Mesenchymal stem cell (in vitro differentiated cells and primary cell): ENCODE data around the gene VRK2.
"Not testable (repeated sequence)": the region's sequence is repeated elsewhere in the genome, so short reads cannot be mapped to it uniquely, and the experiment has no call there.

Source experiments
- DNase-seq: peaks from one replicate; pipeline ENCODE4 v3.0.0-alpha.2; 2013
- H2AFZ ChIP-seq: one replicate; pipeline ENCODE4 v1.6.1; 2013; ENCODE audit warnings: low read depth, mild to moderate bottlenecking, control low read depth, inconsistent platforms, low read length, moderate library complexity
- H2AK5ac ChIP-seq: 2 replicates; pipeline ENCODE4 v1.6.1; 2013; ENCODE audit warnings: low read length, moderate library complexity, mild to moderate bottlenecking, inconsistent platforms; ENCODE audit not compliant: severe bottlenecking
- H2BK120ac ChIP-seq: one replicate; pipeline ENCODE4 v1.6.1; 2013; ENCODE audit warnings: low read depth, mild to moderate bottlenecking, inconsistent platforms, low read length, moderate library complexity
- H2BK12ac ChIP-seq, 2 experiments: one replicate each; pipeline ENCODE4 v1.6.1; 2013; ENCODE audit warnings: inconsistent platforms in 2 of 2, low read length in 2 of 2, mild to moderate bottlenecking in 2 of 2, moderate library complexity in 2 of 2, control low read depth in 1 of 2
- H2BK15ac ChIP-seq: one replicate; pipeline ENCODE4 v1.6.1; 2013; ENCODE audit warnings: mild to moderate bottlenecking, low read depth, inconsistent platforms; ENCODE audit not compliant: poor library complexity, severe bottlenecking
- H2BK5ac ChIP-seq: 2 replicates; pipeline ENCODE4 v1.6.1; 2013; ENCODE audit warnings: low read depth, mild to moderate bottlenecking, low read length, control low read depth, inconsistent platforms; ENCODE audit not compliant: poor library complexity, severe bottlenecking
- H3K14ac ChIP-seq, 2 experiments: one replicate each; pipeline ENCODE4 v1.6.1; 2013; ENCODE audit warnings: inconsistent platforms in 2 of 2, low read length in 2 of 2, control low read depth in 1 of 2, mild to moderate bottlenecking in 1 of 2, moderate library complexity in 1 of 2
- H3K18ac ChIP-seq, 2 experiments: one replicate each; pipeline ENCODE4 v1.6.1; 2013; ENCODE audit warnings: inconsistent platforms in 2 of 2, low read length in 2 of 2, control low read depth in 1 of 2, low read depth in 1 of 2, mild to moderate bottlenecking in 1 of 2
- H3K23ac ChIP-seq, 2 experiments: one replicate each; pipeline ENCODE4 v1.6.1; 2013; ENCODE audit warnings: inconsistent platforms in 2 of 2, low read length in 2 of 2, mild to moderate bottlenecking in 2 of 2, moderate library complexity in 2 of 2, control low read depth in 1 of 2
- H3K27ac ChIP-seq: 2 replicates; pipeline ENCODE4 v1.5.1; 2013; ENCODE audit warnings: mild to moderate bottlenecking, moderate library complexity, low read length, control low read depth, inconsistent platforms; ENCODE audit not compliant: poor library complexity, severe bottlenecking
- H3K27me3 ChIP-seq, 2 experiments: 2 replicates each; pipeline versions ENCODE4 v1.6.1 to v1.7.0; 2013; ENCODE audit warnings: low read length in 2 of 2, mild to moderate bottlenecking in 2 of 2, moderate library complexity in 2 of 2, control low read depth in 1 of 2, inconsistent platforms in 1 of 2; ENCODE audit not compliant: control insufficient read depth in 1 of 2, insufficient read depth in 1 of 2
- H3K36me3 ChIP-seq, 2 experiments: 2 replicates each; pipeline versions ENCODE4 v1.6.1 to v1.7.0; 2013; ENCODE audit warnings: low read length in 2 of 2, control low read depth in 1 of 2, inconsistent platforms in 1 of 2, low read depth in 1 of 2, mild to moderate bottlenecking in 1 of 2; ENCODE audit not compliant: insufficient read depth in 2 of 2, control insufficient read depth in 1 of 2
- H3K4ac ChIP-seq, 2 experiments: one replicate each; pipeline ENCODE4 v1.6.1; 2013; ENCODE audit warnings: inconsistent platforms in 2 of 2, low read length in 2 of 2, mild to moderate bottlenecking in 2 of 2, moderate library complexity in 2 of 2, control low read depth in 1 of 2, low read depth in 1 of 2
- H3K4me1 ChIP-seq: 2 replicates; pipeline ENCODE4 v1.6.1; 2013; ENCODE audit warnings: low read depth, low read length, control low read depth; ENCODE audit not compliant: control insufficient read depth, insufficient read depth
- H3K4me2 ChIP-seq: 2 replicates; pipeline ENCODE4 v1.6.1; 2013; ENCODE audit warnings: low read length, mild to moderate bottlenecking, inconsistent platforms; ENCODE audit not compliant: poor library complexity, severe bottlenecking
- H3K4me3 ChIP-seq, 2 experiments: 2 replicates each; pipeline versions ENCODE4 v1.5.1 to v1.7.0; 2013; ENCODE audit warnings: low read length in 2 of 2, mild to moderate bottlenecking in 2 of 2, control low read depth in 1 of 2, low read depth in 1 of 2; ENCODE audit not compliant: insufficient read depth in 1 of 2
- H3K79me1 ChIP-seq: replicated peaks from 2 replicates; pipeline ENCODE4 v1.6.1; 2013; ENCODE audit warnings: mild to moderate bottlenecking, control low read depth, low read length, inconsistent platforms; ENCODE audit not compliant: poor library complexity, severe bottlenecking
- H3K9ac ChIP-seq: 2 replicates; pipeline ENCODE4 v1.7.0; 2013; ENCODE audit warnings: mild to moderate bottlenecking, low read length, moderate library complexity
- H3K9me3 ChIP-seq: 2 replicates; pipeline ENCODE4 v1.7.0; 2013; ENCODE audit warnings: mild to moderate bottlenecking, low read length; ENCODE audit not compliant: control insufficient read depth
- H4K8ac ChIP-seq: one replicate; pipeline ENCODE4 v1.6.1; 2013; ENCODE audit warnings: inconsistent platforms, mild to moderate bottlenecking, low read length, moderate library complexity
- H4K91ac ChIP-seq: one replicate; pipeline ENCODE4 v1.6.1; 2013; ENCODE audit warnings: mild to moderate bottlenecking, low read length, inconsistent platforms
- WGBS: methylation state at CpG from one replicate; pipeline ENCODE4 v1.1.7; 2013; ENCODE audit warnings: mixed read lengths; 5-methylcytosine and 5-hydroxymethylcytosine counted together

Gene VRK2

DNA sequence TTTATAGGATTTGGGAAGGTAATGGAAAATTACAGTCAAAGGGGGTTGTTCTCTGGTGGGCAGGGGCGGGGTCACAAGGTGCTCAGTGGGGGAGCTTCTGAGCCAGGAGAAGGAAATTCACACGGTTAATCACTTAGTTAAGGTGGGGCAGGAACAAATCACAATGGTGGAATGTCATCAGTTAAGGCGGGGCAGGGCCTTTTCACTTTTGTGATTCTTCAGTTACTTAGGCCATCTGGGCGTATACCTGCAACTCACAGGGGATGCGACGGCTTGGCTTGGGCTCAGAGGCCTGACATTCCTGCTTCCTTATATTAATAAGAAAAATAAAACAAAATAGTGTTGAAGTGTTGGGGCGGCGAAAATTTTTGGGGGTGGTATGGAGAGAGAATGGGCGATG is 67.0 kb downstream of the VRK2 start:
- H3K18ac ChIP-seq, H3K4me2 ChIP-seq, H3K4me1 ChIP-seq, H3K9ac ChIP-seq, H3K27ac ChIP-seq, H2AFZ ChIP-seq, H3K36me3 ChIP-seq, H3K27me3 ChIP-seq, H2BK15ac ChIP-seq, H2BK12ac ChIP-seq, H3K14ac ChIP-seq, DNase-seq, H2AK5ac ChIP-seq, H3K4ac ChIP-seq, H3K4me3 ChIP-seq, H2BK5ac ChIP-seq, H3K23ac ChIP-seq, H3K9me3 ChIP-seq, H2BK120ac ChIP-seq, H4K91ac ChIP-seq, H4K8ac ChIP-seq: not testable (repeated sequence)
- H3K79me1 ChIP-seq, result peaks cover 11% of the 10 kb centered on the region
- over 99% methylated on average over 6 of the region's 9 CpGs for WGBS

DNA sequence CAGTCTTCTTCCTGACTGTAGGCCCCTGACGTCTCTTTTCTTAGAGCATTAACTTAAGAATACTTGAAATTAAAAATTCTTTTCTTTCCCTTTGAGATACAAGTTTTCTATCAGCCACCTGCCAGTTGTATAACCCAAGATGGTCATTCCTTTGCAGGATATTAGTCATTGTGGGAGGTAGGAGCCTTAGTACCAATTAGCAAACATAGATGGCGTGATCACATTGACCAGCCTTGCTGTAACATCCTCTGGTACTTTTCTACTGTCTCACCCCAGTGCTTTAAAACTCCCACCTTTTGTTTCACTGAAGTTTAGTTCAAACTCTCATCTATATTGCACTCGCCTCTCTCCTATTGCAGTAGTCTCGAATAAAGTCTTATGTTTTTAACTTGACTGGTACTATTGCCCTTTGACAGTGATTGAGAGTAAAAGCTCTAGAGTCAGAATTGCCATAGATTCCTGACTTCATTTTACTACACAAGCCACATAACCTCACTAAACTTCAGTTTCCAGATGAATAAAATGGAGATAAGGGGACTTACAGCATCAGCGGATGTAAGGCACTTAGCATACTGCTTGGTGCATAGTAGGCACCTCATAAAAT is 74.1 kb downstream of the VRK2 start:
- DNase-seq, result no peak
- Histone ChIP-seq H3K27me3 (no peaks in the 10 kb centered on the region), H2BK5ac (no peak overlapping the region), H3K18ac (no peak overlapping the region), H3K4me2 (no peak overlapping the region), H3K36me3 (peaks cover 0 to 30% of the 10 kb centered on the region in 2 experiments), H3K4me3 (no peak overlapping the region), H3K4me1 (no peaks in the 10 kb centered on the region), H3K9ac (no peak overlapping the region), H3K14ac (no peak overlapping the region), H3K27ac (no peak overlapping the region), H2AFZ (no peak overlapping the region), H2AK5ac (no peak overlapping the region), H2BK120ac (no peak overlapping the region), H3K23ac (no peak overlapping the region), H3K4ac (no peak overlapping the region), H4K8ac (no peak overlapping the region), H4K91ac (no peak overlapping the region), H2BK15ac (no peak overlapping the region), H3K79me1 (no peaks in the 10 kb centered on the region), H2BK12ac (no peak overlapping the region), H3K9me3 (no peaks in the 10 kb centered on the region)
- WGBS, result 96% methylated on average over 3 of the region's 5 CpGs

- no peak overlapping the region for H3K4ac ChIP-seq
- H4K91ac ChIP-seq, result no peak overlapping the region
- no peak overlapping the region for H2BK120ac ChIP-seq
- H2BK5ac ChIP-seq, result no peak overlapping the region
- WGBS, result 43% methylated on average over 1 of the region's 3 CpGs
- DNase-seq, result no peak
- no peak overlapping the region for H3K4me3 ChIP-seq
- no peaks in the 10 kb centered on the region for H3K27me3 ChIP-seq
- no peak overlapping the region for H3K9ac ChIP-seq
- H4K8ac ChIP-seq, result no peak overlapping the region
- H3K4me2 ChIP-seq, result no peak overlapping the region
- H2BK15ac ChIP-seq, result no peak overlapping the region
- H3K9me3 ChIP-seq, result no peaks in the 10 kb centered on the region
- H3K79me1 ChIP-seq, result no peaks in the 10 kb centered on the region
- no peak overlapping the region for H3K18ac ChIP-seq
- no peaks in the 10 kb centered on the region for H3K4me1 ChIP-seq
- no peak overlapping the region for H2BK12ac ChIP-seq
- H3K23ac ChIP-seq, result no peak overlapping the region
- no peak overlapping the region for H3K14ac ChIP-seq
- H3K27ac ChIP-seq, result no peak overlapping the region
- no peak overlapping the region for H2AK5ac ChIP-seq
- no peak overlapping the region for H2AFZ ChIP-seq
- H3K36me3 ChIP-seq, result peaks cover 0 to 30% of the 10 kb centered on the region in 2 experiments
These were observed 75.4 kb downstream of the VRK2 start for GRCh38 chr2:58122040-58122439.

- Histone ChIP-seq H2AFZ (no peak overlapping the region), H4K91ac (no peak overlapping the region), H3K4ac (no peak overlapping the region), H3K4me3 (no peak overlapping the region), H3K9me3 (no peaks in the 10 kb centered on the region), H3K4me2 (no peak overlapping the region), H3K27ac (no peak overlapping the region), H3K14ac (no peak overlapping the region), H2BK5ac (no peak overlapping the region), H2BK12ac (no peak overlapping the region), H2BK15ac (no peak overlapping the region), H3K27me3 (no peaks in the 10 kb centered on the region), H4K8ac (no peak overlapping the region), H2AK5ac (no peak overlapping the region), H3K79me1 (no peaks in the 10 kb centered on the region), H3K18ac (no peak overlapping the region), H2BK120ac (no peak overlapping the region), H3K9ac (no peak overlapping the region), H3K4me1 (no peaks in the 10 kb centered on the region), H3K36me3 (peaks cover 0 to 30% of the 10 kb centered on the region in 2 experiments), H3K23ac (no peak overlapping the region)
- DNase-seq, result no peak
- WGBS, result 100% methylated on average over 3 of the region's 3 CpGs
These were observed 75.9 kb downstream of the VRK2 start for GRCh38 chr2:58122540-58122939.
